GM12874 (cell line): ENCODE results near the gene IL17C.

ENCODE experiments used
- TF ChIP-seq, protein P1 (sequence below): IDR thresholded peaks from 2 replicates; pipeline ENCODE4 v1.5.1; 2011; ENCODE audit warnings: low read depth, mild to moderate bottlenecking, control low read depth, low read length, moderate library complexity; ENCODE audit not compliant: insufficient read depth

Gene IL17C

DNA sequence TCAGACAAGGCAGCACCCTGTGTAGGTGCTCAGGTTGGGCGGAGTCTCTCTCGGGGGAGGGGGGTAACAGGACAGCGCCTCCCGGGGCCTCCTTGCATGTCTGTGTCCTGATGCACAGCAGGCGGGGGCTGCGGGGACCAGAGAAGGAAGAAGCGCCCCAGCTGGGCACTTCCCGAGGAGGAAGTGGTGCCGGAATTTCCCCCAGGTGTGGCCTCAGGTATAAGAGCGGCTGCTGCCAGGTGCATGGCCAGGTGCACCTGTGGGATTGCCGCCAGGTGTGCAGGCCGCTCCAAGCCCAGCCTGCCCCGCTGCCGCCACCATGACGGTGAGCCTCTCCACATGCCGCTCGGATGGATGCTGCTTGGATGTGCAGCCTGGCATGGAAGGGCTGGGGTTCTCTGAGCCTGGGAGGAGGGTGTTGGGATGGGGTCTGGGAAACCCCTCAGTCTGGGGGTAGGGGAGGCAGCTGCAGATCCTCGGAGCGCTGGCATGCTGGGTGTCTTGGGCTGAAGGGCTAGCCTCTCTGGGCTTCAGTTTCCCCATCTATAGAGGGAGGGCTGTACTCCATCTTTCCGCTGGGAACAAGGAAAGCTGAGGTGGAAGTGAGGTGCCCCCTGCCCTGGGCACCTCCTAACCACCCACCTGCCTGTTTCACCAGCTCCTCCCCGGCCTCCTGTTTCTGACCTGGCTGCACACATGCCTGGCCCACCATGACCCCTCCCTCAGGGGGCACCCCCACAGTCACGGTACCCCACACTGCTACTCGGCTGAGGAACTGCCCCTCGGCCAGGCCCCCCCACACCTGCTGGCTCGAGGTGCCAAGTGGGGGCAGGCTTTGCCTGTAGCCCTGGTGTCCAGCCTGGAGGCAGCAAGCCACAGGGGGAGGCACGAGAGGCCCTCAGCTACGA is at the start of gene IL17C:
Gene IL17C, plus strand, starts transcription at position 250 of the 908 bp plus-strand sequence. Its CDS starts 70 bp downstream, at position 320.
- TF ChIP-seq, protein P1, sequence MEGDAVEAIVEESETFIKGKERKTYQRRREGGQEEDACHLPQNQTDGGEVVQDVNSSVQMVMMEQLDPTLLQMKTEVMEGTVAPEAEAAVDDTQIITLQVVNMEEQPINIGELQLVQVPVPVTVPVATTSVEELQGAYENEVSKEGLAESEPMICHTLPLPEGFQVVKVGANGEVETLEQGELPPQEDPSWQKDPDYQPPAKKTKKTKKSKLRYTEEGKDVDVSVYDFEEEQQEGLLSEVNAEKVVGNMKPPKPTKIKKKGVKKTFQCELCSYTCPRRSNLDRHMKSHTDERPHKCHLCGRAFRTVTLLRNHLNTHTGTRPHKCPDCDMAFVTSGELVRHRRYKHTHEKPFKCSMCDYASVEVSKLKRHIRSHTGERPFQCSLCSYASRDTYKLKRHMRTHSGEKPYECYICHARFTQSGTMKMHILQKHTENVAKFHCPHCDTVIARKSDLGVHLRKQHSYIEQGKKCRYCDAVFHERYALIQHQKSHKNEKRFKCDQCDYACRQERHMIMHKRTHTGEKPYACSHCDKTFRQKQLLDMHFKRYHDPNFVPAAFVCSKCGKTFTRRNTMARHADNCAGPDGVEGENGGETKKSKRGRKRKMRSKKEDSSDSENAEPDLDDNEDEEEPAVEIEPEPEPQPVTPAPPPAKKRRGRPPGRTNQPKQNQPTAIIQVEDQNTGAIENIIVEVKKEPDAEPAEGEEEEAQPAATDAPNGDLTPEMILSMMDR: no peak

DNA sequence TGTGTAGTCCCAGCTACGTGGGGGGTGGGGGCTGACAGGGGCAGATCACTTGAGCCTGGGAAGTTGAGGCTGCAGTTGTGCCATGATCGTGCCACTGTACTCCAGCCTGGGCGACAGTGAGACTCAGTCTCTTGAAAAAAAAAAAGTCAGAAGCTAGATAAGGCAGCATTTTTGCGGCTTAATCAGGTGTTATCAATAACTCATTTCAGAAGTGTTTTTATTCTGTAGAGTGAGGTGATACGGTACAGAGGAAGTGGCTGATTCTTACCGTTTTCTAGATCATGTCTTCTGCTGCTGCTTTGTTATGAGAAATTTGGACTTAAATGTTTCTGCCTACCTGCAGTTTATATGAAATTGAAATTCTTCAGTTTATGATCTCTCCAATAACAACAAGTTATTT is 49.6 kb upstream of the IL17C start:
- TF ChIP-seq, protein P1: no peak

DNA sequence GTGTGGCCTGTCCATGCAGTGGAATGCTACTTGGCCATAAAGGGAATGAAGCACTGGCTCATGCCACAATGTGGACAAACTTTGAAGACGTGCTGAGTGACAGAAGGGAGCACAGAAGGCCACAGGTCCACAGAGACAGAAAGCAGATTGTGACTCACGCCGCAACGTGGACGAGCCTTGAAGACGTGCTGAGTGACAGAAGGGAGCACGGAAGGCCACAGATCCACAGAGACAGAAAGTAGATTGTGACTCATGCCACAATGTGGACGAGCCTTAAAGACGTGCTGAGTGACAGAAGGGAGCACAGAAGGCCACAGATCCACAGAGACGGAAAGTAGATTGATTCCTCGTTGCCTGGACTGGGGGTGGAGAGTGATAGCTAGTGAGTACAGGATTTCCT is 48.9 kb upstream of the IL17C start:
- TF ChIP-seq, protein P1: no peak

- TF ChIP-seq, protein P1: no peak
Measured at GRCh38 chr16:88591577-88592021, 46.8 kb upstream of the IL17C start.

DNA sequence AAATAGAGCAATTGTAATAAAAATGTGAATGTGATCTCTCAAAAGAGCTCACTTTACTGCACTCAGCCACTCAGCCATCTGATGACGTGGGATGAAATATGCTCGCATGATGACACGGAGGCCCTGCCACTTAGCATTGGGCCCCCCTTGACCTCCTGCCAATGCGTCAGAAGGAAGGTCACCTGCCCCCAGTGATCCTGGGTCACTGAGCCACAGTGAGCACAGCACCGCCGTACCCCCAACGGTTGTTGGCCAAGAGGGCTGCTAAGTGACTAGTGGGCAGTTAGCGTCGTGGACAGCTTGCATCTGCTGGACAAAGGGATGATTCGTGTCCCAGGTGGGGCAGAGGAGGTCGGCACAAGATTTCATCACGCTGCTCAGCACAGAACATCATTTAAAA is 45.3 kb upstream of the IL17C start:
- TF ChIP-seq, protein P1: no peak

DNA sequence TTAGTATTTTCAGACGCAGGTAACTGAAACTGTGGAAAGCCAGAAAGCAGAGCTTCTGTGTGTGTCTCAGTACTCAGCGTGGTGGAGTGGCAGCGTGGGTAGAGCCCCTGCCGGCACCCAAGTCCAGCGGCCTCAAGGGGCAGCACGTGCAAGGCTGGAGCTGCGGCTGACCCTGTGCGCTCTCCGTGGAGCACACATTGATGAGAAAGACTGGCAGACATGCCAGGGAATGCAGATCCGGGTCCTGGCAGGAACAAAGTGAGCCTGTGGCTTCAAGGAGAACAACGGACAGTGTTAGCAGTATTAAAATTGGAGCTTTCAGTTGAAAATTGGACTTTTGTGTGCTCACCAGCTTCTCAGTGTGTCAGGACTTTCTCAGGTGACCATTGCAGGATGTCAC is 44.9 kb upstream of the IL17C start:
- TF ChIP-seq, protein P1: no peak

DNA sequence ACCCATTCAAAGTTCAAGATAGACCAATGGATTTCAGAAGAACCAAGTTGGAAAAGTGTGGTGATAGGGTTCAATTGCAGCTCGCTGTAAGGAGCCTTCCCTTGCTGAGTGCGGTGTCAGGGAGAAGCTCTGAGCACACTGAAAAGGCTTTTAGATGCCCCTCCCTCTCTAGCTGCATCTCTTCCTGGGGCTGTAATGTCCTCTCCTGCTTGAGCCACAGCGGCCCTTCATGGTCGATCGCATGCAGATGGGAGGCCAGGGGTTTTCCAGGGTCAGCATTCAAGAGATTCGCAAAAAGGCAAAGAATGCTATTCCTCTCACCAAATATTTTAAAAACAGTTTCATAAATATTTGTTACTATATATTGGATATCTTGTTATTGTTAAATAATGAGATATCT is 44.5 kb upstream of the IL17C start:
- TF ChIP-seq, protein P1: no peak
